PC-9 (cell line): ENCODE measurements around the gene CTBS.
"Not testable (repeated sequence)": the region's sequence is repeated elsewhere in the genome, so short reads cannot be mapped to it uniquely, and the experiment has no call there.

ENCODE experiments used
- EZH2 ChIP-seq: fragments of 200-600 bp; sonication (generic); IDR thresholded peaks from 2 replicates; pipeline ENCODE4 v1.8.0; 2017; ENCODE audit warnings: antibody characterized with exemption, low read depth
- TF ChIP-seq, protein P1 (sequence below): fragments of 200-600 bp; sonication (generic); conservative IDR thresholded peaks from 2 replicates; pipeline ENCODE4 v1.6.1; 2017; ENCODE audit warnings: mixed run types, antibody characterized with exemption, mild to moderate bottlenecking, moderate library complexity

DNA sequence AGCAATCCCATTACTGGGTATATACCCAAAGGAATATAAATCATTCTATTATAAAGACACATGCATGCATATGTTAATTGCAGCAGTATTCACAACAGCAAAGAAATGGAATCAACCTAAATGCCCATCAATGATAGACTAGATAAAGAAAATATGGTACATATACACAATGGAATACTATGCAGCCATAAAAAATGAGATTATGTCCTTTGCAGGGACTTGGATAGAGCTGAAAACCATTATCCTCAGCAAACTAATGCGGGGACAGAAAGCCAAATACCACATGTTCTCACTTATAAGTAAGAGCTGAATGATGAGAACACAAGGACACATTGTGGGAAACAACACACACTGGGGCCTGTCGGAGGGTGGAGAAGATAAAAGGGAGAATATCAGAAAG, 20.7 kb upstream of the CTBS start:
- TF ChIP-seq, protein P1, sequence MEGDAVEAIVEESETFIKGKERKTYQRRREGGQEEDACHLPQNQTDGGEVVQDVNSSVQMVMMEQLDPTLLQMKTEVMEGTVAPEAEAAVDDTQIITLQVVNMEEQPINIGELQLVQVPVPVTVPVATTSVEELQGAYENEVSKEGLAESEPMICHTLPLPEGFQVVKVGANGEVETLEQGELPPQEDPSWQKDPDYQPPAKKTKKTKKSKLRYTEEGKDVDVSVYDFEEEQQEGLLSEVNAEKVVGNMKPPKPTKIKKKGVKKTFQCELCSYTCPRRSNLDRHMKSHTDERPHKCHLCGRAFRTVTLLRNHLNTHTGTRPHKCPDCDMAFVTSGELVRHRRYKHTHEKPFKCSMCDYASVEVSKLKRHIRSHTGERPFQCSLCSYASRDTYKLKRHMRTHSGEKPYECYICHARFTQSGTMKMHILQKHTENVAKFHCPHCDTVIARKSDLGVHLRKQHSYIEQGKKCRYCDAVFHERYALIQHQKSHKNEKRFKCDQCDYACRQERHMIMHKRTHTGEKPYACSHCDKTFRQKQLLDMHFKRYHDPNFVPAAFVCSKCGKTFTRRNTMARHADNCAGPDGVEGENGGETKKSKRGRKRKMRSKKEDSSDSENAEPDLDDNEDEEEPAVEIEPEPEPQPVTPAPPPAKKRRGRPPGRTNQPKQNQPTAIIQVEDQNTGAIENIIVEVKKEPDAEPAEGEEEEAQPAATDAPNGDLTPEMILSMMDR, result not testable (repeated sequence)
- TF ChIP-seq EZH2, result not testable (repeated sequence)
